NCI-H82 (cell line): Measurements from ENCODE around the gene PLAU.
"Not testable (repeated sequence)": the region's sequence is repeated elsewhere in the genome, so short reads cannot be mapped to it uniquely, and the experiment has no call there.

ENCODE experiments used
- DNase-seq: peaks from one replicate; lab custom pipeline; 2025; lab: John Stamatoyannopoulos, UW

Gene PLAU

DNA sequence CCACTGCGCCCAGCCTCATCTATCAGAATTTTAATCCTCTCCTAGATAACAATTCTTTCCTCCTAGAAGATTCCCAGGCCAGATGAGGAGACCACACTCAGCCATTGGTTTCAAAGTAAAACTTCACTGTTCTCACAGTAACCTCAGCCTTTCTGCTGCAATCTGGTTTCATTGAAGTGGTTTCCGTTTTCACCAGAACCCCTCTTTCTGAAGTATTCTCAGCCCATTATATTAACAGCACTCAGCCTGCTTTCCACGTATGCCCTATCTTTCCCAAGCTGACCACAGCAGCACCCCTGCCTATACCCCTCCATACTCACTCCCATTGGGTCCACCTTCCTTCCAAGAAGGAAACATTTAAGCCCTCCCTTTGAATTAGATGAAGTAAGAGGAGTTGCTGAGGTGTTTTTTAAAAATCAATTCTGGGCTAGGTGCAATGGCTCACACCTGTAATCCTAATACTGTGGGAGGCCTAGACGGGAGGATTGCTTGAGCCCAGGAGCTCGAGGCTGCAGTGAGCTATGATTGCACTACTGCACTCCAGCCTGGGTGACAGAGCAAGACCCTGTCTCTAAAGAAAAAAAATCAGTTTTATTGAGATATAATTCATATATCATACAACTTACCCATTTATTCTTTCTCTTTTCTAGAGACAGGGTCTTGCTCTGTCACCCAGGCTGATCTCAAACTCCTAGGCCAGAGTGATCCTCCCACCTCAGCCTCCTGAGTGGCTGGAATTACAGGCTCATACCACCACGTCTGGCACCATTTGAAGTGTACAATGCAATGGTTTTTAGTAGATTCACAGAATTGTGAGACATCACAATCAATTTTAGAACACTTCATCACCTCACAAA is 11.3 kb downstream of the PLAU start:
- DNase-seq = no peak

DNA sequence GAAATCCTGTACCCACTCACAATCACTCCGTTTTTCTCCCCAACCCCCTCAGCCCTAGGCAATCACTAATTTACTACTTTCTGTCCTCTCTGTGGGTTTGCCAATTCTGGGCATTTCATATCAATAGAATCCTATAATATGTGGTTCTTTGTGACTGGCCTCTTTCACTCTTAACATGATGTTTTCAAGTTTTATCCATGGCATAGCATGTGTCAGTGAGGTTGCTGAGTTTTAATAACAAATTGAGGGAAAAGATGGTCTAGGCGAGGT is 11.9 kb downstream of the PLAU start:
- DNase-seq = no peak

DNA sequence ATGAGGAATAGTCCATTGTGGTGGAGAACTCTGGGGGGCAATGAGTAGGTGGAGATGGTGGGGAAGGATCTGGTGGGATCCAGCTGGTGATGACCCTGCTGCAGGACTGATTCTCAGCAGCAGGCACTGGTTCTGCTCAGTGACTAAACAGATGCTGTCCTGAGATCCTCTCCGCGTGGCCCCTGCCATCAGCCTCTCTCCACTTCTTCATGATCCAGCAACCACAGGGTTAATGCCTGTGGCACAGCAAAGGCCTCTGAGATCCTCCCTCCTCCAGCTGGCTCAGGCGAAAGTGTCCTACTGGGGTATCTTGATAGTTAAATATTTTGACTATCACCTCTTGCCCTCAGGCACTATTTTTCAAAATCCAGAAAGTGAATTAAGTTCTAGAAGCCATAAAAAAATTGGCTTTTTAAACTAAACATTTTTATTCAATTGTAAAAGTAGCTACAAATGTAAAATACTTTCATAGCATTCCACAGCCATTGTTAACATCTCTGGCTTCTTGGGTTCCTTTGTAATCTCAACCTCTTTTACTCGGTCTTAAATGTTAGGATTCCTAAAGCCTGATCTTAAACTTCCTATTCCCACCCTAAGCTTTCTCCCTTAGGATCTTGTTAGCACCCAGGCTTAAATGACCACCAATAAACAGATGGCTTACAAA is 13.1 kb downstream of the PLAU start:
- peak; percentile 53 for DNase-seq

DNA sequence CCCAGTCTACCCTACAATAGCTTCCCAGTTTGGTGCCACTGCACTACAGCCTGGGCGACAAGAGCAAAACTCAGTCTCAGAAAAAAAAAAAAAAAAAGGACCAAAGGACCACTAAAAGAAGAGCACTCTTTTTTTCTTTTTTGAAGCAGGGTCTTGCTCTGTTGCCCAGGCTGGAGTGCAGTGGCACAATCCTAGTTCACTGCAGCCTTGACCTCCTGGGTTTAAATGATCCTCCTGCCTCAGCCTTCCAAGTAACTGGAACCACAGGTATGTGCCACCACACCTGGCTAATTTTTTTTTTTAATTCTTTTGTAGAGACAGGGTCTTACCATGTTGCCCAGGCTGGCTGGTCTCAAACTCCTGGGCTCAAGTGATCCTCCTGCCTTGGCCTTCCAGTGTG is 14.0 kb downstream of the PLAU start:
- no peak for DNase-seq

DNA sequence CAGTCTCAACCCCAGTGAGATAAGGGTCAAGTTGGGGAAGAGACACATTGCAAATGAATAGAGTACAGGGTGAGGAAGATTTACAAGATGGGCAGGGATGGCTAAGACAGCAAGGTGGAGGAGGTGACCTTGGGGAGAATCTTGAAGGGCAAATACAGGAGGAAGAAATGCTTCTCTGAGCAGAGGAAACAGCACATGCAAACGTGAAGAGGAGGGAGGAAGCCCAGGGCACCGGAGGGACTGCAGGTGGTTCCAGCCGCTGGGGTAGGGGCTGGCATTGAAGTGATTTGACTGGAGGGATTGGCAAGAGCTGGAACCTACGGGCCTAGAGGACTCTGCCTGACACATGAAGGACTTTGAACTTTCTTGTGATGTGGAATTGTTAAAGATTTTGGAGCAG is 14.6 kb downstream of the PLAU start:
- no peak for DNase-seq

DNA sequence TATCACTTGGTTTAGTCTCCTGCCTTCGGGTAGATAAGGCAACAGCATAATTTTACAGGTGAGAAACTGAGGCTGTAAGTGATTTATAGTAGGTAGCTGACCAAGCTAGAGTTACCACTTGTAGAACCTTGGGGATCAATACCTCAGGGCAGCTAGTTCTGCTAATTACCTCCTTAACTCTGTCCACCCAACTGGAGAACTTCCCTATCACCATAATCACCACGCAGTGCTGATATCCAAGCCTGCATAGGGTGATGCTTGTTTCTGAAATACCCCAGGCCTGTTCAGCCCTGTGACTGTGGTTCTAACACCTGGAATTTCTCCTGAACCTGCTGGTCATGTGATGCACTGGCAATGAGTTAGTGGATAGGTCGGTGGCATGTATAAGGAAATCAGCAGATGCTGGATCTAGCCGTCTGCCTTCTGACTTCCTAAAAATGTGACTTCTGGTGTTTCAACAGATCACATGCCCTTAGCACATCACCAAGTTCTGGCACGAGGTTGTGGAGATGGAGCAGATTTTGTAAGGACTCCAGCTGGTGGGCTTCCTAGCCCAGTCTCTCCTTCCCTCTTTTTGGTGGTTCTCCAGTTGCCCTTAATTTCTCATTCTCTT is 15.3 kb downstream of the PLAU start:
- DNase-seq = no peak

DNA sequence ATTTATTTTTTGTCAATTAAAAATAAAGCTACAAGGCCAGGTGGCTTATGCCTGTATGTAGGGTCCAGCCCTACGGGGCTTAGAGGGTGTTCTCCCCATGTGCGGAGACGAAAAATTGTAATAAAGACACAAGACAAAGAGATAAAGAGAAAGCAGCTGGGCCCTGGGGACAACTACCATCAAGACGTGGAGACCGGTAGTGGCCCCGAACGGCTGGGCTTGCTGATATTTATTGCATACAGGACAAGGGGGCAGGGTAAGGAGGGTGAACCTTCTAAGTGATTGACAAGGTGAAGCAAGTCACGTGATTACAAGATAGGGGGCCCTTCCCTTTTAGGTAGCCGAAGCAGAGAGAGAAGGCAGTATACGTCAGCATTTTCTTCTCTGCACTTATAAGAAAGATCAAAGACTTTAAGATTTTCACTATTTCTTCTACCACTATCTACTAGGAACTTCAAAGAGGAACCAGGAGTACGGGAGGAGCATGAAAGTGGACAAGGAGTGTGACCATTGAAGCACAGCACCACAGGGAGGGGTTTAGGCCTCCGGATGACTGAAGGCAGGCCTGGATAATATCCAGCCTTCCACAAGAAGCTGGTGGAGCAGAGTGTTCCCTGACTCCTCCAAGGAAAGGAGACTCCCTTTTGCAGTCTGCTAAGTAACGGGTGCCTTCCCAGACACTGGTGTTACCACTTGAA is 19.8 kb downstream of the PLAU start:
- not testable (repeated sequence) for DNase-seq

- no peak for DNase-seq
These were observed 21.1 kb downstream of the PLAU start for GRCh38 chr10:73931767-73932619.

- no peak for DNase-seq
These were observed 21.7 kb downstream of the PLAU start for GRCh38 chr10:73932620-73933112.

DNA sequence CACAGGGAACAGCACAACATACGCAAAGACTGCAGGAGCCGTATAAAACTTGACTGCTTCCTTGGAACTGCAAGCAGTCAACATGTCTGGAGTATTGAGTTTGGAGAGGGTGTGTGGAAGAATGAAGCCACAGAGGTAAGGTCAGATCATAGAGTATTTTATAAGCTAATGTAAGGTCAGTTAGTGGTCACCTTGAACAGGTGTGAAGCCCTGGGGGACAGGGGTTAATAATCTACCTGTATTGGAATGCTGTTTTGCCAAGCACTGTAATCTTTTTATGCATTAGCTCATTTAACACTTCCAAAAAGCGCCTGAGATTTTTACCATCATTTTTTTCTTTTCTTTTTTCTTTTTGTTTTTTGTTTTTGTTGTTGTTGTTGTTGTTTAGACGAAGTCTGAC is 23.1 kb downstream of the PLAU start:
- DNase-seq = no peak

DNA sequence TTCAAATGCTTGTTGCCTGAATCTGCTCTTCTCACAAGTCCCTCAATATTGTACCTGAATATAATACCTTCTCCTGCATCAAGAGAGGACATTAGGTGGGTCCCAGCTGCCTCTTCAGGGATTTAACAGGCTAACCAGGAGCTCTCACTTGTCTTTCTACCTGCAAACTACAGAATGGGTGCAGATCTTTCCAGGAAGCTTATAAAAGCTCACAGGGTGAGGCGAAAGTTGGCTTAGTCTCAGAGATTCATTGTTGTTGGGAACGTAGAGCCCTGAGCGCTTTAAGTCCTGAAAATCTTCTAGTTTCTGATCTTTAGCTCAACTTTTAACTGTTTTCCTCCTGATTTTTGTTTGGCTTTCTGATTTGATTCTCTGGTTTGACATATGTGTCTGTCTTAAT is 25.0 kb downstream of the PLAU start:
- no peak for DNase-seq

DNA sequence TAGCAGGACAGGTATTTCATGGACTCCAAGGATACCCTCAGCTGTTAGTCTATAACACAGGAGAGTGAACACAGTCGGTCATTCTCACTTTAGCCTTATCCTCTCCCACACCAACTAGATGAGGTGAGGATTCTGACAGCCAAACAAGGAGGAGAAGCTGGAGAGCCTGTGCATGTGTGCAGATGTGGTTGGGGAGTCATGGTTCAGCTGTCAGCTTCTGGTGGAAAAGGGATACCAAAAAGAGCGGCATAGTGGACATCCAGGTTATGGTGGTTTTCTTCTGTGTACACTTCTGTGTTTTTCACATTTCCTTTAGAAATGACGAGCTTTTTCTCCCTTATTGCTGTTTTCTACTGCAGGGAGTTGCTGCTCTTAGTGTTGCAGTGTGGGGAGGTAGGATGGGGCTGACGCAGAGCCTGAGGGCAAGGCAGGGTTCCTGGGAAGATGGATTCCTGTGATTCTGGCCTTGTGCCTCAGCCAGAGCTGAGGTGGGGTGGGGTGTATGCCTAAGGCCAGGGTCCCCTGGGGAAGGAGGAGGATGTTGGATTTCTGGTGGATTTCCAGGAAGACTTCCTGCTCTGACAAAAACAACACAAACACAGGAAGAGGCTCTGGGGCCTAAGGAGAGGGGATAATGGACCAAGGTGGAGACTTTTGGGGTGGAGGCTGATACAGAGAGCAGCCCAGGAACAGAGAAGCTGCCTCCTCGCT is 26.6 kb downstream of the PLAU start:
- no peak for DNase-seq

- DNase-seq = peak; percentile 49
These were observed 29.8 kb downstream of the PLAU start for GRCh38 chr10:73940634-73941221.

DNA sequence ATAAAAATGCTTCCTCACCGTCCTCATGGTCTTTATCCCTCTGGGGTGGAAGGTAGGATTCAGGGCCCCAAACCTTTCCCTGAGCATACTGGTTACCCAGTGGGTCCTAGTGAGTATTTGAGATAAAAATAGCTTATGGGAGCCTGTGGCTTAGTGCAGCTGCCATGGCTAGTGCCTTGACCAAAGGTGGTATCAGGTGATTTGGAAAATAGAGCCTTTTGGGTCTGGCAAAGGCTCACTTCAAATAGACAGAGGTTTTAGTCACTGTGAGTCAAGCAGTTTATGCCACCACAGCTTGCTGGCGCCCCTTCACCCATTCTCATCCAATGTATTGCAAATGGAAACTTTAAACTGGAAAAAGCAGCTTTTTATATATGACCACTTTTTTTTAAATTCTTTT is 30.4 kb downstream of the PLAU start:
- no peak for DNase-seq

DNA sequence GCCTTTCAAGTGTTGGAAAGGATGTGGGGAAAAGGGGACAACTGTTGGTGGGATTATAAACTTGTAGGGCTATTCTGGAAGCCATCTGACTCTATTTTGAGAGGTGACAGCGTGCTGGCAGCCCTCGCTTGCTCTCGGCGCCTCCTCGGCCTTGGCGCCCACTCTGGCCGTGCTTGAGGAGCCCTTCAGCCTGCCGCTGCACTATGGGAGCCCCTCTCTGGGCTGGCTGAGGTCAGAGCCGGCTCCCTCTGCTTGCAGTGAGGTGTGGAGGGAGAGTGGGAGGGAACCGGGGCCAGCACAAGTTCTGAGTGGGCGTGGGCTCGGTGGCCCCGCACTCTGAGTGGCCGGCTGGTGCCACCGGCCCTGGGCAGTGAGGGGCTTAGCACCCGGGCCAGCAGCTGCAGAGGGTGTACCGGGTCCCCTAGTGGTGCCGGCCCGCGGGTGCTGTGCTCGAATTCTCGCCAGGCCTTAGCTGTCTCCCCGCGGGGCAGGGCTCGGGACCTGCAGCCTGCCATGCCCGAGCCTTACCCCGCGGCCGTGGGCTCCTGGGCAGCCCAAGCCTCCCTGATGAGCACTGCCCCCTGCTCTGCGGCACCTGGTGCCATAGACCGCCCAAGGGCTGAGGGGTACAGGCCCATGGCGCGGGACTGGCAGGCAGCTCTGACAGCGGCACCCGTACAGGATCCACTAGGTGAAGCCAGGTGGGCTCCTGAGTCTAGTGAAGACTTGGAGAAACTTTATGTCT is 33.6 kb downstream of the PLAU start:
- no peak for DNase-seq

DNA sequence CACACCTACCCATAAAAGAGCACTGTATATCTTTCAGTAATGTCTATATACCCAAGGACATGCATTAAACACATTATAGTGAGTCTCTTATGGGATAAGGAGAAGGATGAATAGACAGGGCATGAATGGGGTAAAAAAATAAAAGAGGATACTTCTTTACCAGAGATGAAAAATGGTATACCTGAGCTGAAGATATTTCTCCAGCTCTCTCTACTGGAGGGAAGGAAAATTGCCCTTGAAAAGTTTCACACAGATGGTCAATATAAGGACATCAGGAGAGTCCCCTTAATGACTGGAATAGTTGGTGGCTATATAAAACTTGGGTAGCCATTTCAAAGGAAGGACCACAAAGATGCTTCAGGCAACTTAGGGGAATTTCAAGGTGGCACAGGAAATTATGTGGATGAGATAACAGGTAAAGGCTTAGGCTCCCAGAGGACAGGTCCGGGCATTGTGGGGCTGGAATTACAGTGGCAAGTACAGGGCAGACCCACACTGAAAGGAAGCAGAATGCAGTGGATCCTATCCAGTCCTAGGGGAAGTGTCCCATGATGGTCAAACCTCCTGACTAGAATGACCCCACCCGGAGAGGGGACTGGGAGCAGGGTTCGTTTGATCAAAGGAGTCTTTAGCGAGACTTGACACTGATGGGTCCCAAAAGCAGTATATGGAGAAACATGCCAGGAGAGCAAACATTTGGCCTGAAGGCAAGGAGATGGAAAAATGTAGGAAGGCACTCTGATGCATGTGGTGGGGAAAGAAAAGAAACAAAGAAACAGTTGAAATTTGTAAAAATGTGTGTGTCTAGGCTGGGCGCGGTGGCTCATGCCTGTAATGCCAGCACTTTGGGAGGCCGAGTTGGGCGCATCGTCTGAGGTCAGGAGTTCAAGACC is 35.6 kb downstream of the PLAU start:
- DNase-seq = no peak

DNA sequence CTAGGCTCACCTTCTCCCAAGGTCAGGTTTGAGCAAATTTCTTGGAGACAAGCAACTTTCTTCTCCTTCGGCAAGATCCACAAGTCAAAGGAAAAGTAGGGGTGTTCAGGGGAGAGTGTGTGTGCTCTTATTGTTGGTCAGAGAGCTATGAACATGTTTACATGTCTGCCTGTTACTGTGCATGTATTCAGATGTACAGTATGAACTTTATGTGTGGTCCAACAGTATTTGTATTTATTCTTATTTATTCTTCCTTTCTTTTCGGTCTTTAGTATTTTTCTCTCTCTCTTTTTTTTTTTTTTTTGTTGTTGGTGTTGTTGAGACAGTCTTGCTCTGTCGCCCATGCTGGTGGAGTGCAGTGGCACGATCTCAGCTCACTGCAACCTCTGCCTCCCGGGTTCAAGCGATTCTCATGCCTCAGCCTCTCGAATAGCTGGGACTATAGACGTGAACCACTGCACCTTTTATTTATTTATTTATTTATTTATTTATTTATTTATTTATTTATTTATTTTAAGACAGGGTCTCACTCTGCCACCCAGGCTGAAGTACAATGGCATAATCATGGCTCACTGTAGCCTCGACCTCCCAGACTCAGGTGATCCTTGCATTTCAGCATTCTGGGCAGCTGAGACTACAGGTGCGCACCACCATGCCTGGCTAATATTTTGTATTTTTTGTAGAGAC is 38.2 kb downstream of the PLAU start:
- no peak for DNase-seq
